Adrenal gland (tissue), 12 donors: Measurements from ENCODE around the gene RAPGEF2. TPM values are rescaled to one million over a fixed set of nuclear protein-coding genes. Genes with fewer than 3 reads are reported as not detected.

Experiments
- DNase-seq, 7 donors: peaks; one replicate each; pipeline ENCODE4 v3.0.0-alpha.2; 2019 to 2020
- H3K27ac ChIP-seq, 5 donors: fragments of 200-600 bp; sonication (generic) in 4 of 5; 1 replicate in 3 of 5; 2 replicates in 2 of 5; pipeline versions ENCODE4 v1.5.1 to v1.8.0; 2016 to 2020; ENCODE audit warnings: mild to moderate bottlenecking in 1 of 5
- H3K27me3 ChIP-seq: fragments of 200-600 bp; 2 replicates; pipeline ENCODE4 v1.8.0; 2021
- H3K36me3 ChIP-seq, 2 donors: fragments of 200-600 bp; replicated peaks in 1 of 2; 1 replicate in 1 of 2; 2 replicates in 1 of 2; pipeline versions ENCODE4 v1.5.1 to v1.8.0; 2018 to 2022
- H3K4me1 ChIP-seq, 2 donors: fragments of 200-600 bp; replicated peaks in 1 of 2; 1 replicate in 1 of 2; 2 replicates in 1 of 2; pipeline versions ENCODE4 v1.5.1 to v1.8.0; 2018 to 2021
- H3K4me3 ChIP-seq, 4 donors: fragments of 200-600 bp; sonication (generic) in 3 of 4; one replicate each; pipeline ENCODE4 v1.5.1; 2016 to 2018
- H3K9me3 ChIP-seq, 3 donors: fragments of 200-600 bp; sonication (generic) in 1 of 3; replicated peaks in 1 of 3; 1 replicate in 2 of 3; 2 replicates in 1 of 3; pipeline versions ENCODE4 v1.5.1 to v1.8.0; 2016 to 2021
- POLR2A ChIP-seq, 2 donors: fragments of 450-650 bp; IDR thresholded peaks; one replicate each; pipeline ENCODE4 v1.6.1; 2017; ENCODE audit warnings: antibody characterized with exemption in 2 of 2, mild to moderate bottlenecking in 2 of 2, moderate library complexity in 1 of 2
- WGBS, 4 donors: extraction: QIAGEN DNeasy Blood & Tissue Kit in 2 of 4; methylation state at CpG; one replicate each; pipeline versions ENCODE4 v1.1.5 to v1.1.7; 2013 to 2017; 5-methylcytosine and 5-hydroxymethylcytosine counted together
- intact Hi-C, 2 donors: fragments of 100-400 bp; cut with DNase I; formaldehyde crosslinking; loops; one replicate each; pipeline versions ENCODE4 v1.14.1 to v1.15.0; 2022 to 2023
- polyA plus RNA-seq, 3 donors: library from polyadenylated mRNA; stranded (reverse); fragments of 200-250 nt in 2 of 3; fragments of 350-450 nt in 1 of 3; fragmentation: Illumina TruSeq in 1 of 3; extraction: RNeasy Lipid Tissue Mini Kit (QIAGEN cat#74804) in 1 of 3; gene quantifications; one replicate each; pipeline ENCODE4 v1.2.3, GENCODE V29; 2013 to 2014
- total RNA-seq, 9 donors: library from RNA; depleted of rRNA in 4 of 9; stranded (reverse); fragments of >200 nt in 4 of 9; fragments of 120-200 nt in 1 of 9; fragmentation: NEBNext Ultra II Directional in 1 of 9; extraction: Animal tissue kit (Norgen Biotek cat#: 25700) in 1 of 9; gene quantifications; one replicate each; pipeline versions ENCODE4 v1.1.0 to v1.2.4, GENCODE V29; 2013 to 2023
- TF ChIP-seq, protein P1 (sequence below), 6 experiments: fragments of 450-650 bp in 4 of 6; fragments of 200-600 bp in 2 of 6; sonication (generic) in 1 of 6; IDR thresholded peaks; 1 replicate in 5 of 6; 2 replicates in 1 of 6; pipeline versions ENCODE4 v1.5.1 to v1.8.0; 2016 to 2021; ENCODE audit warnings: antibody characterized with exemption in 6 of 6, mild to moderate bottlenecking in 2 of 6, moderate library complexity in 1 of 6
- donor health status: healthy with polysubstance abuse.
- donor health status: Bipolar disorder and iron deficiency.
- donor health status: DM: yes; HTN: yes; CAD: no.
- donor health status: DM: no; HTN: no; CAD: no.
- donor health status: DM: no; HTN: no; CAD: no.
- donor health status: DM: yes; HTN: yes; CAD: no.

Gene RAPGEF2
- total and polyA plus RNA-seq, 12 donors = 5.2 to 53.9 (median 25.3) TPM

DNA sequence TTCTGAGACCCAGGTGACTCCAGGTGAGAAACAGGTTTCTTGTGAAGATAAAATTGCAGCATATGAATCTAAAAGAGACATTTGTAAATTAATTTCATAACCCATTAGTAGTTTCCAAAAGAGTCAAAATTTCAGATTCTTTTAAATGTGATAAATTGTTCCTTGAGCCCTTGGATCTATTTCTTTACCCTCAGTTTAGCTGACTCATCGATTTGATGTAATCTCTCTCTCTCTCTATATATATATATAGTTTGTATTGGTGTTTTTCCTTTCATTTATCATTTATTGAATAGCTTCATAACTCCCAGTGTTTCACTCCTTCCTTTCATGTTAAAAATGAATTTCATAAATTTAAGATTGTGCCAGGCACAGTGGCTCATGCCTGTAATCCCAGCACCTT, 96.9 kb downstream of the RAPGEF2 start:
- TF ChIP-seq POLR2A (IDR thresholded peaks at IDR 0.05) = no peak
- TF ChIP-seq, protein P1, sequence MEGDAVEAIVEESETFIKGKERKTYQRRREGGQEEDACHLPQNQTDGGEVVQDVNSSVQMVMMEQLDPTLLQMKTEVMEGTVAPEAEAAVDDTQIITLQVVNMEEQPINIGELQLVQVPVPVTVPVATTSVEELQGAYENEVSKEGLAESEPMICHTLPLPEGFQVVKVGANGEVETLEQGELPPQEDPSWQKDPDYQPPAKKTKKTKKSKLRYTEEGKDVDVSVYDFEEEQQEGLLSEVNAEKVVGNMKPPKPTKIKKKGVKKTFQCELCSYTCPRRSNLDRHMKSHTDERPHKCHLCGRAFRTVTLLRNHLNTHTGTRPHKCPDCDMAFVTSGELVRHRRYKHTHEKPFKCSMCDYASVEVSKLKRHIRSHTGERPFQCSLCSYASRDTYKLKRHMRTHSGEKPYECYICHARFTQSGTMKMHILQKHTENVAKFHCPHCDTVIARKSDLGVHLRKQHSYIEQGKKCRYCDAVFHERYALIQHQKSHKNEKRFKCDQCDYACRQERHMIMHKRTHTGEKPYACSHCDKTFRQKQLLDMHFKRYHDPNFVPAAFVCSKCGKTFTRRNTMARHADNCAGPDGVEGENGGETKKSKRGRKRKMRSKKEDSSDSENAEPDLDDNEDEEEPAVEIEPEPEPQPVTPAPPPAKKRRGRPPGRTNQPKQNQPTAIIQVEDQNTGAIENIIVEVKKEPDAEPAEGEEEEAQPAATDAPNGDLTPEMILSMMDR (IDR thresholded peaks at IDR 0.05) = no peak
- WGBS, 4 donors = 87 to 97% (median 90%) methylated on average over 1 of the region's 1 CpG
- H3K36me3 ChIP-seq = no peaks in the 10 kb centered on the region
- H3K4me3 ChIP-seq = no peak overlapping the region
- no peaks in the 10 kb centered on the region for H3K4me1 ChIP-seq
- intact Hi-C loops = loop anchor here (10.0 kb wide), 2 partner anchors 345 to 475 kb away; partner anchors contain the start of gene PPID (in 1 of the 2)
- no peaks in the 10 kb centered on the region for H3K9me3 ChIP-seq
- no peak for DNase-seq
- no peaks in the 10 kb centered on the region for H3K27me3 ChIP-seq
- H3K27ac ChIP-seq = no peak overlapping the region

DNA sequence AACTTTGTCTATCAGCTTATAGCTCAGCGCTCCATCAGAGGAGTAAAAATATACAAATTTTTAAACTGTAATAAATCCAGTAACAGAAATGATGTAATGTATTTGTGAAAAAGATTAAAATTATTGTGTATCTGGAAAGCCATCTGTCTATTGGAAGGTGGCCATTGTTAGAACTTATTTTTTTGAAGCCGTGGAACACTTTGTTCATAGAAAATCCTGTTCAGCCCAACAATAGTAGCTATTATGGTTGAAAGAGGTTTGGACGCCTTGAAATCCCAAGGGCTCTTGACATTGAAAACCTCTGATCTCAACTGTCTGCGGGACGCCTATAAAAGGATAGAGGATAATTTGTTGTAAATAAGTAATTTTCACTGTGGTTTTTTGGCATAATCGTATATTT, 98.3 kb downstream of the RAPGEF2 start:
- Histone ChIP-seq H3K27ac (no peak overlapping the region), H3K4me3 (no peak overlapping the region), H3K27me3 (no peaks in the 10 kb centered on the region), H3K36me3 (no peaks in the 10 kb centered on the region), H3K9me3 (no peaks in the 10 kb centered on the region), H3K4me1 (no peaks in the 10 kb centered on the region)
- intact Hi-C loops = loop anchor here (10.0 kb wide), 2 partner anchors 346 to 476 kb away; partner anchors contain the start of gene PPID (in 1 of the 2)
- no peak for TF ChIP-seq POLR2A (IDR thresholded peaks at IDR 0.05)
- TF ChIP-seq, protein P1 (IDR thresholded peaks at IDR 0.05) = no peak
- no peak for DNase-seq
- WGBS, 4 donors = 74 to 87% (median 84%) methylated on average over 6 of the region's 6 CpGs

DNA sequence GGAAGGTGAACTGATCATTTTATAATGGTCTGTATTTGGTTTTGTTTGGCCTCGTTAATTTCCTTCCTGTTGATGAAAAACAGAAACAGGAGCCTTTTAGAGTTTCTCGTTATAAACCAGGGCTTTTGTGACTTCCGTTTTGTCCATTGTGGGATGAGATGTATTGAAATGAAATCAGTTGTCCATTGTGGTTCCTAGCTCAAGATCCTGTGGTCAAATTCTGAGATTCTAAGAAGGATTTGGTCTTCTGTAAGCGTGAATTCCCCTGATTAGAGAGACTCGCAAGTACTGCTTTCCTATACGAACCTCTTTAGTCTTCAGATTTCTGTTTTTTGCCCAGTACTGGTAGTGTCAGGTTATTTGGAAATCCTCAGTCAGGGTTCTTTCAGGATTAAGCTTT, 101.7 kb downstream of the RAPGEF2 start:
- Histone ChIP-seq H3K27ac (no peak overlapping the region), H3K4me1 (no peaks in the 10 kb centered on the region), H3K9me3 (no peaks in the 10 kb centered on the region), H3K36me3 (no peaks in the 10 kb centered on the region), H3K4me3 (no peak overlapping the region), H3K27me3 (no peaks in the 10 kb centered on the region)
- TF ChIP-seq, protein P1 (IDR thresholded peaks at IDR 0.05) = no peak
- no peak for TF ChIP-seq POLR2A (IDR thresholded peaks at IDR 0.05)
- DNase-seq = no peak
- WGBS, 4 donors = 72 to 79% (median 76%) methylated on average over 6 of the region's 6 CpGs
- intact Hi-C loops = loop anchor here (10.0 kb wide), 2 partner anchors 350 to 480 kb away; partner anchors contain the start of gene PPID (in 1 of the 2)

DNA sequence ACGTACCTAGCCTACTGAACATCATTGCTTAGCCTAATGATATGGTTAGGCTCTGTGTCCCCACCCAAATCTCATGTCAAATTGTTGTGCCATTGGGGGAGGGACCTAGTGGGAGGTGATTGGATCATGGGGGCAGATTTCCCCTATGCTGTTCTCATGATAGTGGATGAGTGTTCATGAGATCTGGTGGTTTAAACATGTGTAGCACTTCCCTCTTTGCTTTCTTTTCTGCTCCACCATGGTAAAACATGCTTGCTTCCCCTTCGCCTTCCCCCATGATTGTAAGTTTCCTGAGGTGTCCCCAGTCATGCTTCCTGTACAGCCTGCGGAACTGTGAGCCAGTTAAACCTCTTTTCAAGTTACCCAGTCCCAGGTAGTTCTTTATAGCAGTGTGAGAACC, 102.6 kb downstream of the RAPGEF2 start:
- Histone ChIP-seq H3K4me1 (no peaks in the 10 kb centered on the region), H3K9me3 (no peaks in the 10 kb centered on the region), H3K27ac (no peak overlapping the region), H3K27me3 (no peaks in the 10 kb centered on the region), H3K4me3 (no peak overlapping the region), H3K36me3 (no peaks in the 10 kb centered on the region)
- WGBS, 4 donors = 86 to 96% (median 93%) methylated on average over 3 of the region's 3 CpGs
- intact Hi-C loops = loop anchor here (10.0 kb wide), 2 partner anchors 351 to 481 kb away; partner anchors contain the start of gene PPID (in 1 of the 2)
- DNase-seq = no peak
- no peak for TF ChIP-seq POLR2A (IDR thresholded peaks at IDR 0.05)
- TF ChIP-seq, protein P1 (IDR thresholded peaks at IDR 0.05) = no peak
